WTC11 (cell line): ENCODE data around the gene BBS9. TPM values are rescaled to one million over a fixed set of nuclear protein-coding genes. Genes with fewer than 3 reads are reported as not detected.

Experiments
- ATAC-seq: fragments of 200-7000 bp; cut with Tn5 transposase; 2 replicates; pipeline ENCODE4 v1.10.0; 2021; ENCODE audit warnings: mild to moderate bottlenecking, moderate library complexity
- CTCF ChIA-PET: fragments of 300-600 bp; sonication (Branson Sonifier 250); formaldehyde crosslinking; loops from one replicate; lab custom pipeline; 2021; ENCODE audit warnings: antibody characterized with exemption; lab: Charles Lee
- POLR2A ChIA-PET: fragments of 350-600 bp; sonication (Branson Sonifier 250); formaldehyde crosslinking; loops from one replicate; lab custom pipeline; 2021; ENCODE audit warnings: antibody characterized with exemption; lab: Charles Lee
- DNase-seq: peaks from one replicate; pipeline ENCODE4 v3.0.0; 2021; ENCODE audit warnings: low spot score
- H3K27ac Mint-ChIP-seq: 2 replicates; pipeline ENCODE4 v1.8.0; 2021; ENCODE audit warnings: mixed read lengths
- H3K27me3 Mint-ChIP-seq: 2 replicates; pipeline ENCODE4 v1.8.0; 2021; ENCODE audit warnings: low read depth, mild to moderate bottlenecking, moderate library complexity, mixed read lengths
- H3K36me3 Mint-ChIP-seq: 2 replicates; pipeline ENCODE4 v1.8.0; 2021; ENCODE audit warnings: mixed read lengths
- H3K4me1 Mint-ChIP-seq: 2 replicates; pipeline ENCODE4 v1.8.0; 2022; ENCODE audit warnings: mixed read lengths
- H3K4me3 Mint-ChIP-seq: 2 replicates; pipeline ENCODE4 v1.8.0; 2021; ENCODE audit warnings: mild to moderate bottlenecking, moderate library complexity, mixed read lengths
- H3K9me3 Mint-ChIP-seq: 2 replicates; pipeline ENCODE4 v1.8.0; 2021; ENCODE audit warnings: mixed read lengths
- AFF4 ChIP-seq: sonication (generic); formaldehyde crosslinking; IDR thresholded peaks from 2 replicates; pipeline ENCODE4 v1.8.1; 2023; ENCODE audit warnings: mild to moderate bottlenecking, missing genetic modification reagents, borderline replicate concordance
- ATF1 ChIP-seq: sonication (generic); formaldehyde crosslinking; IDR thresholded peaks from 2 replicates; pipeline ENCODE4 v1.8.1; 2023; ENCODE audit warnings: mild to moderate bottlenecking, moderate library complexity, missing genetic modification reagents
- ATF2 ChIP-seq: sonication (generic); formaldehyde crosslinking; IDR thresholded peaks from 2 replicates; pipeline ENCODE4 v1.8.1; 2022; ENCODE audit warnings: low read depth, missing genetic modification reagents, borderline replicate concordance
- CBFB ChIP-seq: sonication (generic); formaldehyde crosslinking; IDR thresholded peaks from 2 replicates; pipeline ENCODE4 v1.8.1; 2022; ENCODE audit warnings: mild to moderate bottlenecking, low read depth, missing genetic modification reagents
- CDX4 ChIP-seq: fragments of 250-450 bp; sonication (Bioruptor Pico); IDR thresholded peaks from 2 replicates; pipeline ENCODE4 v1.9.0; 2021; ENCODE audit warnings: moderate library complexity, mild to moderate bottlenecking, inconsistent platforms, borderline replicate concordance
- FOXP1 ChIP-seq: sonication (generic); formaldehyde crosslinking; IDR thresholded peaks from 2 replicates; pipeline ENCODE4 v1.8.0; 2022; ENCODE audit warnings: missing genetic modification reagents, mild to moderate bottlenecking, moderate library complexity, borderline replicate concordance
- HMGXB4 ChIP-seq: sonication (generic); formaldehyde crosslinking; IDR thresholded peaks from 2 replicates; pipeline ENCODE4 v1.8.1; 2023; ENCODE audit warnings: mild to moderate bottlenecking, moderate library complexity, missing genetic modification reagents
- IRF2 ChIP-seq: sonication (generic); formaldehyde crosslinking; IDR thresholded peaks from 2 replicates; pipeline ENCODE4 v1.8.0; 2022; ENCODE audit warnings: low read depth, missing genetic modification reagents, borderline replicate concordance
- MLX ChIP-seq: sonication (generic); formaldehyde crosslinking; IDR thresholded peaks from 2 replicates; pipeline ENCODE4 v1.8.1; 2023; ENCODE audit warnings: mild to moderate bottlenecking, missing genetic modification reagents, moderate library complexity
- NFATC4 ChIP-seq: fragments of 250-450 bp; sonication (Bioruptor Pico); IDR thresholded peaks from 2 replicates; pipeline ENCODE4 v1.9.0; 2021; ENCODE audit warnings: mild to moderate bottlenecking
- NR1H2 ChIP-seq: sonication (generic); formaldehyde crosslinking; IDR thresholded peaks from 2 replicates; pipeline ENCODE4 v1.9.0; 2021; ENCODE audit warnings: mild to moderate bottlenecking, moderate library complexity, missing genetic modification reagents
- OVOL2 ChIP-seq: fragments of 250-450 bp; sonication (Bioruptor Pico); IDR thresholded peaks from 2 replicates; pipeline ENCODE4 v1.9.0; 2021; ENCODE audit warnings: mild to moderate bottlenecking, borderline replicate concordance
- PRDM15 ChIP-seq: sonication (generic); formaldehyde crosslinking; IDR thresholded peaks from 2 replicates; pipeline ENCODE4 v1.8.0; 2022; ENCODE audit warnings: missing genetic modification reagents
- SP1 ChIP-seq: sonication (generic); formaldehyde crosslinking; conservative IDR thresholded peaks from 2 replicates; pipeline ENCODE4 v1.8.1; 2022; ENCODE audit warnings: missing genetic modification reagents
- TCF7 ChIP-seq: sonication (generic); formaldehyde crosslinking; IDR thresholded peaks from 2 replicates; pipeline ENCODE4 v1.8.0; 2022; ENCODE audit warnings: mild to moderate bottlenecking, low read depth, missing genetic modification reagents, moderate library complexity
- ZNF219 ChIP-seq: sonication (generic); formaldehyde crosslinking; IDR thresholded peaks from 2 replicates; pipeline ENCODE4 v1.8.0; 2023; ENCODE audit warnings: missing genetic modification reagents, mild to moderate bottlenecking, borderline replicate concordance
- ZNF317 ChIP-seq: sonication (generic); formaldehyde crosslinking; IDR thresholded peaks from 2 replicates; pipeline ENCODE4 v1.8.1; 2023; ENCODE audit warnings: low read depth, mild to moderate bottlenecking, moderate library complexity, missing genetic modification reagents, borderline replicate concordance
- total RNA-seq: library from RNA; stranded (reverse); gene quantifications from 3 replicates; pipeline ENCODE4 v1.2.3, GENCODE V29; 2021

Gene BBS9
- total RNA-seq, 1 experiment from 2014 or later, result 56.6 TPM

GRCh38 chr7:33642312-33642711, 512.9 kb downstream of the BBS9 start:
- CTCF ChIA-PET, result no interaction called here
- no peak for TF ChIP-seq NR1H2 (CRISPR knock-in tag)
- no peak for TF ChIP-seq NFATC4
- TF ChIP-seq SP1, result no peak
- no peak for TF ChIP-seq CDX4 (CRISPR knock-in tag)
- TF ChIP-seq AFF4, result no peak
- TF ChIP-seq ATF2, result no peak
- no peak for TF ChIP-seq MLX (CRISPR knock-in tag)
- no peak for TF ChIP-seq PRDM15 (CRISPR knock-in tag)
- no peak for TF ChIP-seq OVOL2 (CRISPR knock-in tag)
- TF ChIP-seq HMGXB4 (CRISPR knock-in tag), result no peak
- no peak for TF ChIP-seq ATF1 (CRISPR knock-in tag)
- no peak for TF ChIP-seq TCF7 (CRISPR knock-in tag)
- no peak for TF ChIP-seq FOXP1 (CRISPR knock-in tag)
- TF ChIP-seq IRF2, result no peak
- POLR2A ChIA-PET, result no interaction called here
- H3K27me3 Mint-ChIP-seq, result no peaks in the 10 kb centered on the region
- no peak for ATAC-seq
- no peak overlapping the region for H3K4me3 Mint-ChIP-seq
- H3K9me3 Mint-ChIP-seq, result peaks cover 3% of the 10 kb centered on the region
- peaks cover 12% of the 10 kb centered on the region for H3K36me3 Mint-ChIP-seq
- peaks cover 12% of the 10 kb centered on the region for H3K4me1 Mint-ChIP-seq
- no peak overlapping the region for H3K27ac Mint-ChIP-seq
- no peak for DNase-seq

- Mint-ChIP-seq H3K27ac (no peak overlapping the region), H3K4me1 (peaks cover 12% of the 10 kb centered on the region), H3K9me3 (peaks cover 14% of the 10 kb centered on the region), H3K27me3 (no peaks in the 10 kb centered on the region), H3K4me3 (no peak overlapping the region)
- DNase-seq, result no peak
- POLR2A ChIA-PET, result no interaction called here
- no peak for ATAC-seq
- CTCF ChIA-PET, result no interaction called here
- TF ChIP-seq CBFB (CRISPR knock-in tag), result no peak
- no peak for TF ChIP-seq ZNF219 (CRISPR knock-in tag)
- TF ChIP-seq ZNF317 (CRISPR knock-in tag), result no peak
- TF ChIP-seq IRF2, result no peak
- TF ChIP-seq, all 79 proteins: peak for 0
- peaks cover 24% of the 10 kb centered on the region for H3K36me3 Mint-ChIP-seq
Observed at GRCh38 chr7:33643530-33643929, 514.2 kb downstream of the BBS9 start.
